Stomach (tissue), 19 donors: Measurements from ENCODE around the gene OGFOD1. TPM values are rescaled to one million over a fixed set of nuclear protein-coding genes. Genes with fewer than 3 reads are reported as not detected.

Experiments
- DNase-seq, 2 donors: peaks; one replicate each; pipeline versions ENCODE4 v3.0.0 to v3.0.0-alpha.2; 2013 to 2019
- H3K27ac ChIP-seq, 5 donors: fragments of 200-600 bp in 4 of 5; sonication (generic) in 4 of 5; one replicate each; pipeline ENCODE4 v1.5.1; 2013 to 2019; ENCODE audit warnings: mild to moderate bottlenecking in 1 of 5, moderate library complexity in 1 of 5
- H3K27me3 ChIP-seq, 3 donors: fragments of 200-600 bp; sonication (generic); one replicate each; pipeline ENCODE4 v1.5.1; 2017 to 2019; ENCODE audit warnings: mixed run types in 1 of 3
- H3K36me3 ChIP-seq, 4 donors: fragments of 200-600 bp; sonication (generic); 1 replicate in 3 of 4; 2 replicates in 1 of 4; pipeline ENCODE4 v1.5.1; 2016 to 2019
- H3K4me1 ChIP-seq, 4 donors: fragments of 200-600 bp; sonication (generic); one replicate each; pipeline ENCODE4 v1.5.1; 2016 to 2019
- H3K4me3 ChIP-seq, 4 donors: fragments of 200-600 bp; sonication (generic) in 3 of 4; one replicate each; pipeline ENCODE4 v1.5.1; 2016 to 2019; ENCODE audit warnings: mild to moderate bottlenecking in 1 of 4
- H3K9me3 ChIP-seq, 4 donors: fragments of 200-600 bp; sonication (generic); one replicate each; pipeline ENCODE4 v1.5.1; 2016 to 2019
- EP300 ChIP-seq: sonication (generic); formaldehyde crosslinking; IDR thresholded peaks from one replicate; pipeline ENCODE4 v1.6.1; 2017; ENCODE audit warnings: antibody characterized with exemption
- POLR2A ChIP-seq, 4 donors: fragments of 450-650 bp; IDR thresholded peaks; one replicate each; pipeline ENCODE4 v1.6.1; 2016; ENCODE audit warnings: antibody characterized with exemption in 4 of 4, control low read depth in 2 of 4, mild to moderate bottlenecking in 1 of 4, moderate library complexity in 1 of 4
- POLR2AphosphoS5 ChIP-seq, 3 donors: sonication (generic); formaldehyde crosslinking; IDR thresholded peaks; one replicate each; pipeline ENCODE4 v1.6.1; 2016; ENCODE audit warnings: antibody characterized with exemption in 3 of 3
- WGBS, 5 donors: extraction: QIAGEN DNeasy Blood & Tissue Kit in 3 of 5; methylation state at CpG; one replicate each; pipeline versions ENCODE4 v1.1.5 to v1.1.7; 2013 to 2018; 5-methylcytosine and 5-hydroxymethylcytosine counted together
- intact Hi-C: fragments of 100-400 bp; cut with DNase I; formaldehyde crosslinking; loops from one replicate; pipeline ENCODE4 v1.15.1; 2023; ENCODE audit warnings: low total_unique reads
- long read RNA-seq, 10 donors: transcript quantifications; one replicate each; lab custom pipeline, GENCODE V29; 2026
- polyA plus RNA-seq, 3 donors: library from polyadenylated mRNA; stranded (reverse); fragments of 200-250 nt; gene quantifications; one replicate each; pipeline ENCODE4 v1.2.3, GENCODE V29; 2013
- total RNA-seq, 5 donors: library from RNA; depleted of rRNA; stranded (reverse); fragments of >200 nt; gene quantifications; one replicate each; pipeline versions ENCODE4 v1.1.0 to v1.2.3, GENCODE V29; 2014 to 2016
- TF ChIP-seq, protein P1 (sequence below), 7 experiments: fragments of 450-650 bp in 4 of 7; fragments of 200-600 bp in 3 of 7; sonication (generic) in 3 of 7; IDR thresholded peaks; one replicate each; pipeline ENCODE4 v1.5.1; 2016 to 2019; ENCODE audit warnings: antibody characterized with exemption in 7 of 7, control low read depth in 2 of 7, mild to moderate bottlenecking in 1 of 7
- donor health status: healthy with polysubstance abuse.
- donor health status: Bipolar disorder and iron deficiency.
- donor health status: healthy.

Gene OGFOD1
- total RNA-seq (100 to 1,000 TPM in 1 of 5 donors, 10 to 100 TPM in 4; 16.3 to 167 (median 38.0) TPM), polyA plus RNA-seq (1 to 10 TPM; 8.4 to 8.7 (median 8.6) TPM)
- long read RNA-seq, donor 1, full-length matches to known transcripts: 2 of 2 reads
- long read RNA-seq, donor 1, partial matches to known transcripts: 0 of 2 reads
- long read RNA-seq, donor 1, other reads (novel, unspliced or antisense): 0 of 2 reads
- long read RNA-seq, donor 2, full-length matches to known transcripts: 4 of 4 reads
- long read RNA-seq, donor 2, partial matches to known transcripts: 0 of 4 reads
- long read RNA-seq, donor 2, other reads (novel, unspliced or antisense): 0 of 4 reads
- long read RNA-seq, donor 3, full-length matches to known transcripts: 1 of 6 reads
- long read RNA-seq, donor 3, partial matches to known transcripts: 5 of 6 reads
- long read RNA-seq, donor 3, other reads (novel, unspliced or antisense): 0 of 6 reads
- long read RNA-seq, donor 4: 0 reads
- long read RNA-seq, donor 5, full-length matches to known transcripts: 6 of 6 reads
- long read RNA-seq, donor 5, partial matches to known transcripts: 0 of 6 reads
- long read RNA-seq, donor 5, other reads (novel, unspliced or antisense): 0 of 6 reads
- long read RNA-seq, donor 6, full-length matches to known transcripts: 6 of 60 reads
- long read RNA-seq, donor 6, partial matches to known transcripts: 54 of 60 reads
- long read RNA-seq, donor 6, other reads (novel, unspliced or antisense): 0 of 60 reads
- long read RNA-seq, donor 7, full-length matches to known transcripts: 7 of 7 reads
- long read RNA-seq, donor 7, partial matches to known transcripts: 0 of 7 reads
- long read RNA-seq, donor 7, other reads (novel, unspliced or antisense): 0 of 7 reads
- long read RNA-seq, donor 8, full-length matches to known transcripts: 3 of 3 reads
- long read RNA-seq, donor 8, partial matches to known transcripts: 0 of 3 reads
- long read RNA-seq, donor 8, other reads (novel, unspliced or antisense): 0 of 3 reads
- long read RNA-seq, donor 9, full-length matches to known transcripts: 2 of 16 reads
- long read RNA-seq, donor 9, partial matches to known transcripts: 14 of 16 reads
- long read RNA-seq, donor 9, other reads (novel, unspliced or antisense): 0 of 16 reads
- long read RNA-seq, donor 10: 0 reads

DNA sequence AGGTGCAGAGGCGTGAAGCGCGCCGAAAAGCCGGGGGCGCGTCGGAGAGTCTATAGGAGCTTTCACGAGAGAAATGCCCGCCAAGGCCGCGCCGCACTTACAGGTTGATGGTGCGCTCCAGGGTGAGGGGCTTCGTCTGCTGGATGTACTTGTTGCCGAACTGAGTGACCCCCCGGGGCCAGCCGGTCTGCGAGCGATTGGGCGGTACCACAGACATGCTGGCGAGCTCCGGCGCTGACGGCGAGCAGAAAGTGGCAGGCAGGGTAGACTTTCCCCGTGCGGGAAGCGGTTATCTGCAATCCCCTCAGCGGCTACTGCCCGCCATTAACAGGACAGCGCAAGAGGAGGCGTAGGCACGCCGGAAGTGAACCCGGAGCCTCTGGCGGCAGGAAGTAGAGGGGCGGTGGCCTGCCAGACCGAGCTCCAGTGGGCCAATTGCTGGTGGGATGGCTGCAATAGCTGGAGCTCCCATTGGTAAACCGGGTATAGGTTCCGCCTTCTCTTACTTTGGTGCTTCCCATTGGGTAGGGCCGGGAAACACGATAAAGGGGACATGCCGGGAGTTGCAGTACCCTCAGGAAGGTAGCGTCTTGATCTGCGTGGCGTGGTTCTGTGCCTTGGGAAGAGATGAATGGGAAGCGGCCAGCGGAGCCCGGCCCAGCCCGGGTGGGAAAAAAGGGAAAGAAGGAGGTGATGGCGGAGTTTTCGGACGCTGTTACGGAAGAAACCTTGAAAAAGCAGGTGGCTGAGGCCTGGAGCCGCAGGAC, at the start of gene OGFOD1, which contains the start of gene NUDT21:
Gene OGFOD1 (plus strand): TSS at position 569 of the 767 bp plus-strand sequence. CDS start 59 bp downstream, at position 628.
Gene NUDT21 (minus strand): TSS at position 347 of the 767 bp plus-strand sequence. CDS start 130 bp downstream, at position 217.
- WGBS, 5 donors: 0 to 1% (median 0%) methylated on average over 49 to 56 of the region's 56 CpGs
- Histone ChIP-seq H3K9me3 (no peaks in the 10 kb centered on the region), H3K27me3 (no peaks in the 10 kb centered on the region), H3K36me3 (peaks cover 24 to 44% (median 41%) of the 10 kb centered on the region in 4 donors), H3K4me3 (peak within 1 kb of the TSS; percentile 72 to 98 (median 86)), H3K4me1 (peaks cover 29 to 50% (median 40%) of the 10 kb centered on the region in 4 donors), H3K27ac (peak within 1 kb of the TSS; percentile 67 to 90 (median 85))
- intact Hi-C loops: no loop called here
- DNase-seq: peak; percentile 94 to 99
- peak; percentile 47 to 91 (median 84) for TF ChIP-seq POLR2AphosphoS5 (IDR thresholded peaks at IDR 0.05)
- no peak for TF ChIP-seq POLR2A (IDR thresholded peaks at IDR 0.05)
- TF ChIP-seq, protein P1, sequence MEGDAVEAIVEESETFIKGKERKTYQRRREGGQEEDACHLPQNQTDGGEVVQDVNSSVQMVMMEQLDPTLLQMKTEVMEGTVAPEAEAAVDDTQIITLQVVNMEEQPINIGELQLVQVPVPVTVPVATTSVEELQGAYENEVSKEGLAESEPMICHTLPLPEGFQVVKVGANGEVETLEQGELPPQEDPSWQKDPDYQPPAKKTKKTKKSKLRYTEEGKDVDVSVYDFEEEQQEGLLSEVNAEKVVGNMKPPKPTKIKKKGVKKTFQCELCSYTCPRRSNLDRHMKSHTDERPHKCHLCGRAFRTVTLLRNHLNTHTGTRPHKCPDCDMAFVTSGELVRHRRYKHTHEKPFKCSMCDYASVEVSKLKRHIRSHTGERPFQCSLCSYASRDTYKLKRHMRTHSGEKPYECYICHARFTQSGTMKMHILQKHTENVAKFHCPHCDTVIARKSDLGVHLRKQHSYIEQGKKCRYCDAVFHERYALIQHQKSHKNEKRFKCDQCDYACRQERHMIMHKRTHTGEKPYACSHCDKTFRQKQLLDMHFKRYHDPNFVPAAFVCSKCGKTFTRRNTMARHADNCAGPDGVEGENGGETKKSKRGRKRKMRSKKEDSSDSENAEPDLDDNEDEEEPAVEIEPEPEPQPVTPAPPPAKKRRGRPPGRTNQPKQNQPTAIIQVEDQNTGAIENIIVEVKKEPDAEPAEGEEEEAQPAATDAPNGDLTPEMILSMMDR (IDR thresholded peaks at IDR 0.05): peak in 1 of 7 experiments; percentile 17
- peak; percentile 14 for TF ChIP-seq EP300

DNA sequence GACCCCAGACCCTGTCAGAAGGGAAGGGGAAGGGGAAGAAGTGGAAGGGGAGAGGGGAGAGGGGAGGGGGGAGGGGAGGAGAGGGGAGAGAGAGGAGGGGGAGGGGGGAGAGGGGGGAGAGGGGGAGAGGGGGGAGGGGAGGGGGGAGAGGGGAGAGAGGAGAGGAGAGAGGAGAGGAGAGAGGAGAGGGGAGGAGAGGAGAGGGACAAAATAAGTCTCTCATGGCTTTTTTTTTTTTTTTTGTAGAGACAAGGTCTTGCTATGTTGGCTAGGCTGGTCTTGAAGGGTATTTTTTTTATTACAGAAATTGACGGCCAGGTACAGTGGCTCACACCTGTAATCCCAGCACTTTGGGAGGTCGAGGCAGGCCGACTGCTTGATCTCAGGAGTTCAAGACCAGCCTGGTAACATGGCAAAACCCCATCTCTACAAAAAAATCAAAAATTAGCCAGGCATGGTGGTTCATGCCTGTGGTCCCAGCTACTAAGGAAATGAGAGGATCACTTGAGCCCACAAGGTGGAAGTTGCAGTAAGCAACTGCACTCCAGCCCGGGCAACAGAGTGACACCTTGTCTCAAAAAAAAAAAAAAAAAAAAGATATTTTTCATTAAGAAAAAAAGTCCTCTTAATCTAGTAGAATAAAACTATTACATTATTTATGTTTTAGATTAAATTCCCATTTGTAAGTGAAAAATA, 45.2 kb upstream of the OGFOD1 start:
- DNase-seq: no peak
- intact Hi-C loops: no loop called here
- Histone ChIP-seq H3K4me1 (peaks cover 0 to 8% (median 0%) of the 10 kb centered on the region in 4 donors), H3K36me3 (peaks cover 34 to 88% (median 78%) of the 10 kb centered on the region in 4 donors), H3K27me3 (no peaks in the 10 kb centered on the region), H3K9me3 (no peaks in the 10 kb centered on the region), H3K4me3 (no peak overlapping the region), H3K27ac (no peak overlapping the region)
- TF ChIP-seq EP300: no peak
- no peak for TF ChIP-seq POLR2AphosphoS5 (IDR thresholded peaks at IDR 0.05)
- no peak for TF ChIP-seq POLR2A (IDR thresholded peaks at IDR 0.05)
- TF ChIP-seq, protein P1 (IDR thresholded peaks at IDR 0.05): no peak
- 77 to 95% (median 82%) methylated on average over 4 of the region's 4 CpGs for WGBS, 5 donors

DNA sequence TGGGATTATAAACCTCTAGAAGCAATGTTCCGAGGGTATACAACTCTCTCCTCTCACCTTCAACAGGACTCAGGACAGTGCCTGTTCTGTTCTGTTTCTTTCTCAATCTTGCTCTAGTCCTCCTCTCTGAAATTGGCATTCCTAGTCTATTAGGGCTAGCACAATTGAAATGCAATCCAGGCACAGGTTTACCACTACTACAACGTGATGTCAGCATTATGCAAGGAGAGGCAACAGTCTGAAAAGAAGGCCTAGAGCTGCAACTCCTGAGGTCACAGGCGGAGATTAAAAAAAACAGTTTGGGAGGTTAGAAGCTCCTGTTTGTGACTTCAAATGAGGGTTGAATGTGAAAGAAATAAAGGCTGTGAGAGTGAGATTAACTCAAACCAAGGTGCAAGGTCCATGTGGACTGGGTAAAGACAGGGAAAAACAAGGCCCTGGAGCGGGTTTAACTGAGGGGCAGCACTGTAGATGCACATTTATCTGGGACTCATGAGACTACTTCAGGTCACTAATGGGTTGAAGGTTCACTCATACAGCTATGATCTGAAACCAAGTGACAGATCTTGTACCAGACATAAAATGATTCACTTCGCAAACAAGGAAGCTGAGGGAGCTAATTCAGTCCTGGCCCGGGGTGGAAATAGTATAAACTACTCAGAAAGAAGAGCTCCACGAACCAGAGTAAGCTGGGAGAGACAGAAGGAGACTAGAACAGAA, 42.8 kb upstream of the OGFOD1 start:
- DNase-seq: peak in 1 of 2 donors; percentile 59
- H3K9me3 ChIP-seq: no peaks in the 10 kb centered on the region
- peak overlapping the region in 3 of 5 donors; percentile 12 to 62 (median 51) for H3K27ac ChIP-seq
- TF ChIP-seq POLR2A (IDR thresholded peaks at IDR 0.05) (no peak), POLR2AphosphoS5 (IDR thresholded peaks at IDR 0.05) (no peak), EP300 (no peak)
- TF ChIP-seq, protein P1 (IDR thresholded peaks at IDR 0.05): no peak
- peaks cover 0 to 8% (median 0%) of the 10 kb centered on the region in 4 donors for H3K4me1 ChIP-seq
- 70 to 79% (median 76%) methylated on average over 7 of the region's 7 CpGs for WGBS, 5 donors
- intact Hi-C loops: no loop called here
- H3K4me3 ChIP-seq: no peak overlapping the region
- peaks cover 16 to 88% (median 77%) of the 10 kb centered on the region in 4 donors for H3K36me3 ChIP-seq
- no peaks in the 10 kb centered on the region for H3K27me3 ChIP-seq
